Stomach (tissue), 4 donors: Measurements from ENCODE around the gene BCKDK.

Experiments
- POLR2A ChIP-seq, 4 donors: fragments of 450-650 bp; IDR thresholded peaks; one replicate each; pipeline ENCODE4 v1.6.1; 2016; ENCODE audit warnings: antibody characterized with exemption in 4 of 4, control low read depth in 2 of 4, mild to moderate bottlenecking in 1 of 4, moderate library complexity in 1 of 4
- POLR2AphosphoS5 ChIP-seq, 3 donors: sonication (generic); formaldehyde crosslinking; IDR thresholded peaks; one replicate each; pipeline ENCODE4 v1.6.1; 2016; ENCODE audit warnings: antibody characterized with exemption in 3 of 3
- TF ChIP-seq, protein P1 (sequence below), 7 experiments: fragments of 450-650 bp in 4 of 7; fragments of 200-600 bp in 3 of 7; sonication (generic) in 3 of 7; IDR thresholded peaks; one replicate each; pipeline ENCODE4 v1.5.1; 2016 to 2019; ENCODE audit warnings: antibody characterized with exemption in 7 of 7, control low read depth in 2 of 7, mild to moderate bottlenecking in 1 of 7

- TF ChIP-seq, protein P1, sequence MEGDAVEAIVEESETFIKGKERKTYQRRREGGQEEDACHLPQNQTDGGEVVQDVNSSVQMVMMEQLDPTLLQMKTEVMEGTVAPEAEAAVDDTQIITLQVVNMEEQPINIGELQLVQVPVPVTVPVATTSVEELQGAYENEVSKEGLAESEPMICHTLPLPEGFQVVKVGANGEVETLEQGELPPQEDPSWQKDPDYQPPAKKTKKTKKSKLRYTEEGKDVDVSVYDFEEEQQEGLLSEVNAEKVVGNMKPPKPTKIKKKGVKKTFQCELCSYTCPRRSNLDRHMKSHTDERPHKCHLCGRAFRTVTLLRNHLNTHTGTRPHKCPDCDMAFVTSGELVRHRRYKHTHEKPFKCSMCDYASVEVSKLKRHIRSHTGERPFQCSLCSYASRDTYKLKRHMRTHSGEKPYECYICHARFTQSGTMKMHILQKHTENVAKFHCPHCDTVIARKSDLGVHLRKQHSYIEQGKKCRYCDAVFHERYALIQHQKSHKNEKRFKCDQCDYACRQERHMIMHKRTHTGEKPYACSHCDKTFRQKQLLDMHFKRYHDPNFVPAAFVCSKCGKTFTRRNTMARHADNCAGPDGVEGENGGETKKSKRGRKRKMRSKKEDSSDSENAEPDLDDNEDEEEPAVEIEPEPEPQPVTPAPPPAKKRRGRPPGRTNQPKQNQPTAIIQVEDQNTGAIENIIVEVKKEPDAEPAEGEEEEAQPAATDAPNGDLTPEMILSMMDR (IDR thresholded peaks at IDR 0.05): peak in 2 of 7 experiments; percentile 7 to 17
- TF ChIP-seq POLR2AphosphoS5 (IDR thresholded peaks at IDR 0.05) (peak; percentile 75 to 91 (median 82)), POLR2A (IDR thresholded peaks at IDR 0.05) (no peak)
These were observed 13.6 kb upstream of the BCKDK start, which contains the start of gene VKORC1 for GRCh38 chr16:31094424-31095120.
